ENCODE results near the gene MMAA. TPM values are rescaled to one million over a fixed set of nuclear protein-coding genes. Genes with fewer than 3 reads are reported as not detected.

The MMAA gene
- total RNA-seq, 6 donors from 2014 or later, result 2.1 to 11.7 (median 7.6) TPM

DNA sequence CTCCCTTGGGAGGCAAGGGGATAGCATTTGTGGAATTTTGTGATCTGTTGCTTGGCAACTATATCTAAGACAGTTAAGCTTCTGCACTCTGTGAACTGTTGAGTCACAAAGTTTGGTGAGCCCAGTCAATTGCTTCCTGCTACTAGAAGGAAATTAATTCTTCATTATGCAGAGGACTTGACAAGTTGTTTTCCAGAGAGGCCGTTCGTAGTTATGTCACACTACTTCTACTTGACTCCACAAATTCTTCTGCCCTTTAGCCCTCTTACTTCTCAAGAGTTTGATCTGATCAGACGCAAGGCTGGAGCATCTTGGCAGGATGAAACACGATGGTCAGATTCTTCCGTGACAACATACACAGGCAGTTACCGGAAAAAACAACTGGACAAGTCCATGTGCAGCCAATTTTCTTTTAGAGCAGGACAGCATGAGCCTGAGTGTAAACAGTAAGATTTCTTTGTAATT lies 60.8 kb downstream of the MMAA start, which contains the start of gene C4orf51:
Gene C4orf51, plus strand, starts transcription at position 156 of the 465 bp plus-strand sequence. Its CDS starts 58 bp downstream, at position 214.
- DNase-seq, result peak in 1 of 2 donors; percentile 61
- Histone ChIP-seq H3K4me1 (peaks cover 3 to 19% (median 8%) of the 10 kb centered on the region in 4 donors), H3K4me3 (no peak within 1 kb of the TSS), H3K36me3 (no peaks in the 10 kb centered on the region), H3K27ac (peak within 1 kb of the TSS; percentile 4 to 65 (median 49)), H3K9me3 (no peaks in the 10 kb centered on the region), H3K27me3 (no peaks in the 10 kb centered on the region)
- peak; percentile 85 to 91 for ATAC-seq (ENCODE audit: low FRiP score in 2 of 2)
- TF ChIP-seq POLR2AphosphoS5 (IDR thresholded peaks at IDR 0.05) (peak in 1 of 2 donors; percentile 58), POLR2A (IDR thresholded peaks at IDR 0.05) (no peak), EP300 (IDR thresholded peaks at IDR 0.05) (peak in 1 of 4 donors; percentile 50)
- WGBS, 2 donors, result 24 to 26% methylated on average over 6 of the region's 6 CpGs

GRCh38 chr4:145680902-145681301 lies 61.7 kb downstream of the MMAA start:
- peak overlapping the region in 3 of 4 donors; percentile 4 to 65 (median 45) for H3K27ac ChIP-seq
- H3K4me1 ChIP-seq, result peaks cover 3 to 19% (median 8%) of the 10 kb centered on the region in 4 donors
- H3K27me3 ChIP-seq, result no peaks in the 10 kb centered on the region
- TF ChIP-seq, protein P1, sequence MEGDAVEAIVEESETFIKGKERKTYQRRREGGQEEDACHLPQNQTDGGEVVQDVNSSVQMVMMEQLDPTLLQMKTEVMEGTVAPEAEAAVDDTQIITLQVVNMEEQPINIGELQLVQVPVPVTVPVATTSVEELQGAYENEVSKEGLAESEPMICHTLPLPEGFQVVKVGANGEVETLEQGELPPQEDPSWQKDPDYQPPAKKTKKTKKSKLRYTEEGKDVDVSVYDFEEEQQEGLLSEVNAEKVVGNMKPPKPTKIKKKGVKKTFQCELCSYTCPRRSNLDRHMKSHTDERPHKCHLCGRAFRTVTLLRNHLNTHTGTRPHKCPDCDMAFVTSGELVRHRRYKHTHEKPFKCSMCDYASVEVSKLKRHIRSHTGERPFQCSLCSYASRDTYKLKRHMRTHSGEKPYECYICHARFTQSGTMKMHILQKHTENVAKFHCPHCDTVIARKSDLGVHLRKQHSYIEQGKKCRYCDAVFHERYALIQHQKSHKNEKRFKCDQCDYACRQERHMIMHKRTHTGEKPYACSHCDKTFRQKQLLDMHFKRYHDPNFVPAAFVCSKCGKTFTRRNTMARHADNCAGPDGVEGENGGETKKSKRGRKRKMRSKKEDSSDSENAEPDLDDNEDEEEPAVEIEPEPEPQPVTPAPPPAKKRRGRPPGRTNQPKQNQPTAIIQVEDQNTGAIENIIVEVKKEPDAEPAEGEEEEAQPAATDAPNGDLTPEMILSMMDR (IDR thresholded peaks at IDR 0.05), result no peak
- TF ChIP-seq POLR2A (IDR thresholded peaks at IDR 0.05), result no peak
- TF ChIP-seq EP300 (IDR thresholded peaks at IDR 0.05), result no peak
- no peak for TF ChIP-seq POLR2AphosphoS5 (IDR thresholded peaks at IDR 0.05)
- no peaks in the 10 kb centered on the region for H3K9me3 ChIP-seq
- peak in 1 of 2 donors; percentile 61 for ATAC-seq (ENCODE audit: low FRiP score in 2 of 2)
- 56 to 76% methylated on average over 1 of the region's 1 CpG for WGBS, 2 donors
- no peak overlapping the region for H3K4me3 ChIP-seq
- no peaks in the 10 kb centered on the region for H3K36me3 ChIP-seq
- peak in 1 of 2 donors; percentile 23 for DNase-seq

- peaks cover 3 to 19% (median 8%) of the 10 kb centered on the region in 4 donors for H3K4me1 ChIP-seq
Observed at GRCh38 chr4:145681518-145681917, 62.3 kb downstream of the MMAA start.

GRCh38 chr4:145681956-145682355 lies 62.8 kb downstream of the MMAA start:
- Histone ChIP-seq H3K4me1 (peaks cover 3 to 19% (median 8%) of the 10 kb centered on the region in 4 donors), H3K27me3 (no peaks in the 10 kb centered on the region), H3K36me3 (no peaks in the 10 kb centered on the region), H3K4me3 (no peak overlapping the region), H3K9me3 (no peaks in the 10 kb centered on the region), H3K27ac (no peak overlapping the region)
- no peak for DNase-seq
- WGBS, 2 donors, result 86 to 92% methylated on average over 1 of the region's 1 CpG
- ATAC-seq (ENCODE audit: low FRiP score in 2 of 2), result no peak
- TF ChIP-seq EP300 (IDR thresholded peaks at IDR 0.05) (no peak), POLR2A (IDR thresholded peaks at IDR 0.05) (no peak), POLR2AphosphoS5 (IDR thresholded peaks at IDR 0.05) (no peak)
- TF ChIP-seq, protein P1 (IDR thresholded peaks at IDR 0.05), result no peak

More at GRCh38 chr4:145681518-145681917, 62.3 kb downstream of the MMAA start:
- TF ChIP-seq POLR2A (IDR thresholded peaks at IDR 0.05), result no peak
- no peak for TF ChIP-seq POLR2AphosphoS5 (IDR thresholded peaks at IDR 0.05)
- TF ChIP-seq, protein P1 (IDR thresholded peaks at IDR 0.05), result no peak
- TF ChIP-seq EP300 (IDR thresholded peaks at IDR 0.05), result no peak
- ATAC-seq (ENCODE audit: low FRiP score in 2 of 2), result no peak
- DNase-seq, result no peak
- no peak overlapping the region for H3K27ac ChIP-seq
- no peaks in the 10 kb centered on the region for H3K36me3 ChIP-seq
- H3K4me3 ChIP-seq, result no peak overlapping the region
- H3K9me3 ChIP-seq, result no peaks in the 10 kb centered on the region
- no peaks in the 10 kb centered on the region for H3K27me3 ChIP-seq

DNA sequence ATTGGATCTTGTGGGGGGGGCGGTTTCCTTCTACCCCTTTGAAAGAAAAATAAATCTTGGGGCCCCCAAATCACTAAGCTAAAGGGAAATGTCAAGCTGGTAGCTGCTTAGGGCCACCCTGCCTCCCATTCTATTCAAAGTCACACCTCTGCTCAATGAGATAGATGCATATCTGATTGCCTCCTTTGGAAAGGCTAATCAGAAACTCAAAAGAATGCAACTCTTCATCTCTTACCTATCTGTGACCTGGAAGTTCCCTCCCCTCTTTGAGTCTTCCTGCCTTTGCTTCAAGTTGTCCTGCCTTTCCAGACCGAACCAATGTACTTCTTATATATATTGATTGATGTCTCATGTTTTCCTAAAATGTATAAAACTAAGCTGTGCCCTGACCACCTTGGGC lies 67.8 kb downstream of the MMAA start:
- no peak for ATAC-seq (ENCODE audit: low FRiP score in 2 of 2)
- Histone ChIP-seq H3K4me1 (no peaks in the 10 kb centered on the region), H3K4me3 (no peak overlapping the region), H3K36me3 (no peaks in the 10 kb centered on the region), H3K27me3 (no peaks in the 10 kb centered on the region), H3K27ac (no peak overlapping the region), H3K9me3 (no peaks in the 10 kb centered on the region)
- WGBS, 2 donors, result 44 to 76% methylated on average over 2 of the region's 2 CpGs
- DNase-seq, result no peak
- TF ChIP-seq POLR2A (IDR thresholded peaks at IDR 0.05), result no peak
- TF ChIP-seq, protein P1 (IDR thresholded peaks at IDR 0.05), result no peak
- no peak for TF ChIP-seq POLR2AphosphoS5 (IDR thresholded peaks at IDR 0.05)
- TF ChIP-seq EP300 (IDR thresholded peaks at IDR 0.05), result no peak
